Endothelial cell (in vitro differentiated cells): ENCODE results near the gene NMT2. TPM values are rescaled to one million over a fixed set of nuclear protein-coding genes. Genes with fewer than 3 reads are reported as not detected.

Source experiments
- DNase-seq: peaks from one replicate; pipeline ENCODE4 v3.0.0; 2021; ENCODE audit warnings: low spot score
- H3K27ac Mint-ChIP-seq: one replicate; pipeline ENCODE4 v1.8.0; 2021; ENCODE audit warnings: mixed read lengths, inconsistent platforms; ENCODE audit not compliant: unreplicated experiment
- H3K27me3 Mint-ChIP-seq: one replicate; pipeline ENCODE4 v1.8.0; 2021; ENCODE audit warnings: mild to moderate bottlenecking, moderate library complexity, mixed read lengths, inconsistent platforms; ENCODE audit not compliant: unreplicated experiment
- H3K36me3 Mint-ChIP-seq: one replicate; pipeline ENCODE4 v1.8.0; 2021; ENCODE audit warnings: mild to moderate bottlenecking, low read depth, mixed read lengths, inconsistent platforms; ENCODE audit not compliant: unreplicated experiment
- H3K4me1 Mint-ChIP-seq: one replicate; pipeline ENCODE4 v1.8.0; 2021; ENCODE audit warnings: mild to moderate bottlenecking, mixed read lengths, inconsistent platforms; ENCODE audit not compliant: unreplicated experiment
- H3K4me3 Mint-ChIP-seq: one replicate; pipeline ENCODE4 v1.8.0; 2021; ENCODE audit warnings: mild to moderate bottlenecking, mixed read lengths, inconsistent platforms; ENCODE audit not compliant: unreplicated experiment
- H3K9me3 Mint-ChIP-seq: one replicate; pipeline ENCODE4 v1.8.0; 2021; ENCODE audit warnings: mixed read lengths, inconsistent platforms; ENCODE audit not compliant: unreplicated experiment
- CTCF ChIP-seq: fragments of 200-600 bp; sonication (generic); IDR thresholded peaks from one replicate; pipeline ENCODE4 v1.5.0; 2021; ENCODE audit warnings: antibody characterized with exemption; ENCODE audit not compliant: unreplicated experiment
- total RNA-seq: library from RNA; stranded (reverse); fragmentation: NEBNext Ultra II Directional; extraction: Animal tissue kit (Norgen Biotek cat#: 25700); gene quantifications from one replicate; pipeline ENCODE4 v1.2.1, GENCODE V29; 2021; ENCODE audit not compliant: unreplicated experiment

The NMT2 gene
- total RNA-seq, 1 donor from 2014 or later, result 7.4 TPM

- TF ChIP-seq CTCF, result no peak
- H3K4me1 Mint-ChIP-seq, result no peaks in the 10 kb centered on the region
Measured at GRCh38 chr10:15189133-15189885, 20.8 kb upstream of the NMT2 start.

GRCh38 chr10:15188603-15189002, 20.1 kb upstream of the NMT2 start:
- Mint-ChIP-seq H3K27ac (no peak overlapping the region), H3K4me1 (no peaks in the 10 kb centered on the region), H3K36me3 (peaks cover 12% of the 10 kb centered on the region), H3K4me3 (no peak overlapping the region), H3K27me3 (peaks cover 1% of the 10 kb centered on the region), H3K9me3 (no peaks in the 10 kb centered on the region)
- no peak for DNase-seq
- no peak for TF ChIP-seq CTCF

More at GRCh38 chr10:15189133-15189885, 20.8 kb upstream of the NMT2 start:
- Mint-ChIP-seq H3K4me3 (no peak overlapping the region), H3K9me3 (no peaks in the 10 kb centered on the region), H3K27me3 (peaks cover 1% of the 10 kb centered on the region), H3K27ac (no peak overlapping the region), H3K36me3 (peaks cover 12% of the 10 kb centered on the region)
- no peak for DNase-seq

GRCh38 chr10:15183689-15184481, 15.4 kb upstream of the NMT2 start:
- TF ChIP-seq CTCF, result no peak
- no peak for DNase-seq
- Mint-ChIP-seq H3K4me1 (no peaks in the 10 kb centered on the region), H3K36me3 (peaks cover 16% of the 10 kb centered on the region), H3K27ac (no peak overlapping the region), H3K9me3 (no peaks in the 10 kb centered on the region), H3K4me3 (no peak overlapping the region), H3K27me3 (peaks cover 3% of the 10 kb centered on the region)

GRCh38 chr10:15182540-15183207, 14.2 kb upstream of the NMT2 start:
- Mint-ChIP-seq H3K27ac (no peak overlapping the region), H3K36me3 (peaks cover 16% of the 10 kb centered on the region), H3K4me3 (no peak overlapping the region), H3K4me1 (no peaks in the 10 kb centered on the region), H3K27me3 (peaks cover 3% of the 10 kb centered on the region), H3K9me3 (no peaks in the 10 kb centered on the region)
- no peak for TF ChIP-seq CTCF
- no peak for DNase-seq
